Stimulated activated CD4-positive, alpha-beta T cell treated with anti-CD3 and anti-CD28 coated beads, Interleukin-1b, Interleukin-23, amount 100 ng/mL, for 48 hours (primary cell): ENCODE measurements around the gene TNFSF10.
"Not testable (repeated sequence)": the region's sequence is repeated elsewhere in the genome, so short reads cannot be mapped to it uniquely, and the experiment has no call there.

ENCODE experiments used
- DNase-seq: peaks from one replicate; pipeline ENCODE4 v3.0.0-alpha.2; 2020

TNFSF10 gene

GRCh38 chr3:172522871-172523818 lies at the start of gene TNFSF10:
TSS of gene TNFSF10 (minus strand) at chr3:172523430. CDS start at chr3:172523384, 46 bp downstream.
- peak; percentile 69 for DNase-seq

DNA sequence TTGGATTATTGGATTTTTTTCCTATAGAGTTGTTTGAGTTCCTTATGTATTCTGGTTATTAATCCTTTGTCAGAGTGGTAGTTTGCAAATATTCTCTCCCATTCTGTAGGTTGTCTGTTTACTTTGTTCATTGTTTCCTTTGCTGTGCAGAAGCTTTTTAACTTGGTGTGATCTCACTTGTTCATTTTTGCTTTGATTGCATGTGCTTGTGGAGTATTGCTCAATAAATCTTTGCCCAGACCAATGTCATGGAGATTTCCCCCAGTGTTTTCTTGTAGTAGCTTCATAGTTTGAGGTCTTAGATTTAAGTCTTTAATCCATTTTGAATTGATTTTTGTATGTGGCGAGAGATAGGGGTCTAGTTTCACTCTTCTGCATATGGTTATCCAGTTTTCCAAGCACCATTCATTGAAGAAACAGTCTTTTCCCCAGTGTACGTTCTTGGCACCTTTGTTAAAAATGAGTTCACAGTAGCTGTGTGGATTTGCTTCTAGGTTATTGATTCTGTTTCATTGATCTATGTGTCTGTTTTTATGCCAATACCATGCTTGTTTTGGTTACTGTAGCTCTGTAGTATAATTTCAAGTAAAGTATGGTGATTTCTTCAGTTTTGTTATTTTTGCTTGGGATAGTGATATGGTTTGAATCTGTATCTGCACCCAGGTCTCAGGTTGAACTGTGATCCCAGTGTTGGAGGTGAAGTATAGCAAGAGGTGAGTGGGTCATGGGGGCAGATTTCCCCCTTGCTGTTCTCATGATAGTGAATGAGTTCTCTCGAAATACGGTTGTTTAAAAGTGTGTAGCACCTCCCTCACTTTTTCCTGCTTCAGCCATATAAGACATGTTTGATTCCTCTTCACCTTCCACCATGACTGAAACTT lies 46.1 kb upstream of the TNFSF10 start:
- no peak for DNase-seq

DNA sequence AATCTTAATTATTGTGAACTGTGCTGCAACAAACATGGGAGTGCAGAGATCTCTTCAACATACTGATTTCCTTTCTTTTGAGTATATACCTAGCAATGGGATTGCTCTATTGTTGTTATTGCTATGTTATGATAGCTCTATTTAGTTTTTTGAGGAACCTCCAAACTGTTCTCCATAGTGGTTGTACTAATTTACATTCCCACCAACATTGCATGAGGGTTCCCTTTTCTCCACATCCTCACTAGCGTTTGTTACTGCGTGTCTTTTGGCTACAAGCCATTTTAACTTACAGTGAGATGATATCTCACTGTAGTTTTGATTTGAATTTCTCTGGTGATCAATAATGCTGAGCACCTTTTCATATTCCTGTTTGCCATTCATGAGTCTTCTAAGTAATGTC lies 45.5 kb upstream of the TNFSF10 start:
- no peak for DNase-seq

- DNase-seq = not testable (repeated sequence)
Observed at GRCh38 chr3:172566785-172567184, 43.6 kb upstream of the TNFSF10 start.

DNA sequence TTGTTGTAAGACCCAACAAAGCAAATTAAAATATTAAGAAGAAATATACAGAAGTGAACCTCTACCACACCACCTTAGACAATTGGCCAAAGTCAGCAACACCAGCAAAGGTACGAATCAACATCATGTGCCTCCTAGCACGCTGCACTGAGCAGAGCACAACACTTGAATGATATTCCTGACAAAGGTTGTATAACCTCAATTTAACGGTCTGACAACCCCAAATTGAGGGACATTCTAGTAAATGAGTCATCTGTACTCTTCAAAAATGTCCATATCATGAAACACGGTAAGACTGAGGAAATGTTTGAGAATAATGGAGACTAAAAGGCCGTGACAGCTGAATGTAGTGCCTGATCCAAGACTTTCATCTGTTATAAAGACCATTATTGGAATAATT lies 41.3 kb upstream of the TNFSF10 start:
- no peak for DNase-seq

DNA sequence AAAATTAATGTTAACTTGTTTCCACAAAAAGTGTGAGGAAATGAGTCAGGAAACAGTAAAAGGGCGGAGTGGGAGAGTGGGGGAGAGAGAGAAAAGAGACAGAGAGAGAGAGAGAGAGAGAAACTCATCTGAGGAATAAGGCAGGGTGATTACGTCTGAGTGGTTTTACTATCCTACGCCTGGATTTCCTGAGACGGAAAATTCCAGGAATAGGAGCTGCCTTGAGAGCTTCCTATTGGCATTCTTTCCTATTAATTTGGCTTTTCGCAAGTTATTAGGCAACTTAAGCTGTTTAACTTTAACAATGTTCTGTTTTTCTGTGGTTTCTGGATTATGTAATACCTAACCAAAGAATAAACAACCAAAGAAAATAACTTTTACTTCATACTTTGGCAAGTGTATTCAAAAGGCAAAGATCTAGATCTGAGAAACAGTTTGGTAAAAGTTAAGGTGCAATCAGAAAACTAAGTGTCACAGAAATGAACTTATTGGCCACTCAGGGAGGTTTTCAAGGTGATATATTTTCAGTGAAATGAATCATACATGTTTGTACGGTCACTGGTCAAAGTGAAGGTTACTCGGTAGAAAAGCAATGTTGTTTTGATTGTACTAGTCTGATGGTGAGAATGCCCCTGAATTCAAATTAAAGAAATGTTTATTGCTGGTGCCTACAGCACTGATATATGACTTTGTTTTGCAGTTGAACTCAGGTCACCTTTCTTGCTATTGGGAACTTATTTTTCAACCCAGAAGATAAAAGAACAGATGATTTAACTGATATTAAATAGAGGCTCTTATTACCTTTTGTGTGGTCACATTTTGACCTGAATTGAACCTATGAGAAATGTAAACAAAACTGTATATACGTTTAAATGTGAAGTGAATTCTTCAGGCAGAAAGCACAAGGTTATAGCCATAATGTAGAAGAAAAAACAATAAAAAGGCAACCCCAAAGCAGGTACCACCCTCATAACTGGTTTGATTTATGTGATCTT lies 39.9 kb upstream of the TNFSF10 start:
- DNase-seq = peak; percentile 48

DNA sequence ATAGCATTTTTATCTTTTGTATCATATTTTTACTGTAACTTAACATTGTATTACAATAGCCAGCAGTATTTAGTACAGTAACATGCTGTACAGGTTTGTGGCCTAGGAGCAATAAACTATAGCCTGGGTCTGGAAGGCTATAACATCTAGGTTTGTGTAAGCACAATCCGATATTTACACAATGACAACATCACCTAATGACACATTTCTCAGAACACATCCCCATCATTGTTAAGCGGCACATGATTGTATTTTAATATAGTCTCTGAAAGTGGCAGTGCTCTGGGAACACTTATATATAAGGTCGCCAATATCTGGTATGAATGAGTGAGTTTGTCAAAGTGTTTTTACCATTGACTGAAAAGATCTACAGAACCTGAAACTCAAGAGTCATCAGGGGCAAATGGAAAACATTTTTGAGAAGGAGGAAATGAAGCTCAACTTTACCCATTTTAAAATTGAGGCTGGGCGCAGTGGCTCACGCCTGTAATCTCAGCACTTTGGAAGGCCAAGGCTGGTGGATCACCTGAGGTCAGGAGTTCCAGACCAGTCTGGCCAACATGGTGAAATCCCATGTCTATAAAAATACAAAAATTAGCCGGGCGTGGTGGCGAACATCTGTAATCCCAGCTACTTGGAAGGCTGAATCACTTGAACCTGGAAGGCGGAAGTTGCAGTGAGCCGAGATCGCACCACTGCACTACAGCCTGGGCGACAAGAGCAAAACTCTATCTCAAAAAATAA lies 38.8 kb upstream of the TNFSF10 start:
- DNase-seq = peak; percentile 26

DNA sequence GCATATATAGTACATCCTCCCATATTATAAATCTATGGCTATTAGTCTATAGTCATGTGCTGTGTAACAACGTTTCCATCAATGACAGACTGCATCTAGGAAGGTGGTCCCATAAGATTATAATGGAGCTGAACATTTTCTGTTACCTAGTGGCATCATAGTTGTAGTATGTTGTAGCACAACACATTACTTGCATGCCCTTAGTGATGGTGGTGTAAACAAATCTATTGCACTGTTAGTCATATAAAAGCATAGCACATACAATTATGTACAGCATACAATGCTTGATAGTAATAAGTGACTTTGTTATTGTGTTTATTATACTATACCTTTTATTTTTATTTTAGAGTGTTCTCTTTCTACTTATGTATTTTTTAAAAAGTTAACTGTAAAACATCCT lies 37.4 kb upstream of the TNFSF10 start:
- no peak for DNase-seq

DNA sequence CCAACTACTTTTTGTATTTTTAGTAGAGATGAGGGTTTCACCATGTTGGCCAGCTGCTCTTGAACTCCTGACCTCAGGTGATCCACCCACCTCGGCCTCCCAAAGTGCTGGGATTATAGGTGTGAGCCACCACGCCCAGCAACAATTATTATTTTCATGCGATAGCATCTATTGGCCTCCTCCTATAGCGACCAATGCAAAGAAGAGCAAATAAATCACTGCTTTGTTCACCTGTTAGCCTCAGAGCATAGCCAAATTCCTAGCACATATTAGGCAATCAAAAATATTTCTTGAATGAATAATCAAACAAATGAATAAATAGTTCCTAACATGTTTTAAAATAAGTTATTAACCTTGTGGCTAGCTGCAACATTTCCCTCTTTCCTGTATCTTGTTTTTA lies 36.8 kb upstream of the TNFSF10 start:
- no peak for DNase-seq

- DNase-seq = no peak
Observed at GRCh38 chr3:172559020-172559419, 35.8 kb upstream of the TNFSF10 start.

DNA sequence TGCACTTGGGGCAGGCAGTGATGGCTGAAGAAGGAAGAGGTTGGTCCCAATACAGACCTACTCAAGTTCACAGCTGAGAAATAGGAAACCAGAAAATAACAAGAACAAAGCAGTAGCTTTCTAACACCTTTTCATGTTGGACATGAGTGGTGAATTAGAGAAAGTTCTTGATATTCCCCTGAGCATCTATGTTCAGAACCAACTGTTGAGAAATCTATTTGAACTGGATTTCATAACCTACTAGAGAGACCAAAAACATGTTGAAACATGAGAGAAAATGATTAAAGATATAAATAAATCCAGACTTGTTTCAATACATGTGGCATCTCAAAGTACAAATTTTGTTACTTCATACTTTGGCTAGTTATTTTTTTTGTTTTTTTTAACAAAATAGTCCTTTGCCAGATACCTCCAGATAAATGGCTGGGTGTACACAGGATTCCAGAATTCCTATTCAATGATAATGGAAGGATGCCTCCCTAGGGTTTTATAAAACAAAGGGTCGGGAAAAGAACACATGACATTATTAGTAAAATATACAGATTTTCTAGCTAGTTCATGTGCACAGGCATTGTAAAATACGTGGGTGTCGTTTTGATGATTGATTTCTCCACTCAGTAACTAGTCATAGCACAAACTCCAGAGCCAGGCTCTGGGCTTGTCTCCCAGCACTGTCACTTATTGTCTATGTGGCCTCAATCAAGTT lies 34.4 kb upstream of the TNFSF10 start:
- peak; percentile 20 for DNase-seq

GRCh38 chr3:172553526-172554252 lies 30.5 kb upstream of the TNFSF10 start:
- no peak for DNase-seq

GRCh38 chr3:172552607-172553006 lies 29.4 kb upstream of the TNFSF10 start:
- no peak for DNase-seq

- DNase-seq = no peak
Observed at GRCh38 chr3:172551874-172552273, 28.6 kb upstream of the TNFSF10 start.

GRCh38 chr3:172550347-172550943 lies 27.2 kb upstream of the TNFSF10 start:
- DNase-seq = peak; percentile 88

- no peak for DNase-seq
Observed at GRCh38 chr3:172549144-172549543, 25.9 kb upstream of the TNFSF10 start.

DNA sequence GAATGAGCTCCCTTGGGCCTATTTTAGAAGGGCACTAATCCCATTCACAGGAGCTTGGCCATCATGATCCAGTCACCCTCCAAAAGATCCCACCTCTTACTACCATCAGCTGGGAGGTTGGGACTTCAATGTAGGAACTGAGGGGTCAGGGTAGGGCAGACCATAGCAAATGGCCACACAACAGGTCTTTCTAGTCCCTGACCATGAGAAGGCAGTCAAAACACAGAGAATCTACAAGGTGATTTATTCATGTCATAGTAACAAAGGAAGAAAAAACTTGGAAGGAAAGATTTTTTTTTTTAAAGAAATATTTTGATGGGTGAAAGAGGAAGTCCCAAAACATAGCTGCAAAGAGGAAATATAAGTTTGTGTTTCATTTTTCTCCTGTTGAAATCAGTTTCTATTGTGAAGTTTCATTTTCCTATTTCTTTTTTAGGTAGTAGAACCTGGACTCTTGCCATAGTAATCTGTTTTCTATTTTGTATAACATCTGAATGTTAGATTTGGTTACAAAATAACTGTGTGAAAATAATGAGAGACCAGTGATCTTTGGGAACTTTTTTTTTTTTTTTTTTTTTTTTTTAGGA lies 23.5 kb upstream of the TNFSF10 start:
- DNase-seq = no peak

- no peak for DNase-seq
Observed at GRCh38 chr3:172546105-172546504, 22.9 kb upstream of the TNFSF10 start.

- no peak for DNase-seq
Observed at GRCh38 chr3:172544404-172544803, 21.2 kb upstream of the TNFSF10 start.
